ENCODE measurements around the gene SCGB2B2.
"Not testable (repeated sequence)": the region's sequence is repeated elsewhere in the genome, so short reads cannot be mapped to it uniquely, and the experiment has no call there.

Gene SCGB2B2

DNA sequence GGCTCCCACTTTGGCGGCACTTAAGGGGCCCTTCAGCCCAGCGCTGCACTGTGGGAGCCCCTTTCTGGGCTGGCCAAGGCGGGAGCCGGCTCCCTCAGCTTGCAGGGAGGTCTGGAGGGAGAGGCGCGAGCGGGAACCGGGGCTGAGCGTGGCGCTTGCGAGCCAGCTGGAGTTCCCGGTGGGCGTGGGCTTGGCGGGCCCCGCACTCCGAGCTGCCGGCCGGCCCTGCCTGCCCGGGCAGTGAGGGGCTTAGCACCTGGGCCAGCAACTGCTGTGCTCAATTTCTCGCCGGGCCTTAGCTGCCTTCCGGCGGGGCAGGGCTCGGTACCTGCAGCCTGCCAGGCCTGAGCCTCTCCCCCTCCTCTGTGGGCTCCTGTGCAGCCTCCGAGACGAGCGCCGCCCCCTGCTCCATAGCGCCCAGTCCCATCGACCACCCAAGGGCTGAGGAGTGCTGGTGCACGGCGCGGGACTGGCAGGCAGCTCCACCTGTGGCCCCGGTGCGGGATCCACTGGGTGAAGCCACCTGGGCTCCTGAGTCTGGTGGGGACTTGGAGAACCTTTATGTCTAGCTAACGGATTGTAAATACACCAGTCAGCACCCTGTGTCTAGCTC is 8.8 kb downstream of the SCGB2B2 start:
- not testable (repeated sequence) for DNase-seq

GRCh38 chr19:34667349-34668076 is 9.4 kb downstream of the SCGB2B2 start:
- DNase-seq = no peak

DNA sequence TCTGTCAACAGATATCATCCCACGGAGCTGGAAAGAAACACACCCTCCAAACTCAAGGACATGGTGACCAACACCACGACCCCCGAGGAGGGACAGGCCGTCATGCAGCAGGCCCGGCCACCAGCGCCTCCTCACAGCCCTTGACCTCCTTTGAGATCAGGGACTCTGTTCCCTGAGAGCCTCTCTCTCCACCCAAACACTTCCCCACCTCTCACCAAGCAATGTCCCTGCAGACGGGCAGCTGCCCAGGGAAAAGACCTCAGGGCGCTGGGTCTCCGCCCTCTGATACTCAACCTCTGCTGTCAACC is 10.0 kb downstream of the SCGB2B2 start:
- no peak for DNase-seq

GRCh38 chr19:34666200-34666957 is 10.6 kb downstream of the SCGB2B2 start:
- no peak for DNase-seq

DNA sequence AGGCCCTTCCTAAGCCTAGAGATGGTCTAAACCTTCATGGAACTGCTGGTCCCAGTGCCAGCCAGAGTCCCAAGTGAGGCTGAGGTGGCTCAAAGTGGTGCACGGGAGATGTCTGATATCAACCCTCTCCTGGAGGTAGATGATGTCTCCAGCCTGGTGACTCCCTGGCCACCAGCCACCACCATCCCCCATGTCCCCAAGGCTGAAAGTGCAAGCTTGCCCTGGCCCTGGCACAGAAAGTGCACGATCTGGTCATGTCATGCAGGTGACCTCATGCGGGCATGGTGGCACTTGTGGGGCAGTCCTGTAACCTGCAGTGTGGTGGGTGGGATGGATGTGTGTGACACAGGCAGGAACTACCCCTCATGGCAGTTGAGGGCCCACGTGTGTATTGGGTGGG is 11.7 kb downstream of the SCGB2B2 start:
- not testable (repeated sequence) for DNase-seq

DNA sequence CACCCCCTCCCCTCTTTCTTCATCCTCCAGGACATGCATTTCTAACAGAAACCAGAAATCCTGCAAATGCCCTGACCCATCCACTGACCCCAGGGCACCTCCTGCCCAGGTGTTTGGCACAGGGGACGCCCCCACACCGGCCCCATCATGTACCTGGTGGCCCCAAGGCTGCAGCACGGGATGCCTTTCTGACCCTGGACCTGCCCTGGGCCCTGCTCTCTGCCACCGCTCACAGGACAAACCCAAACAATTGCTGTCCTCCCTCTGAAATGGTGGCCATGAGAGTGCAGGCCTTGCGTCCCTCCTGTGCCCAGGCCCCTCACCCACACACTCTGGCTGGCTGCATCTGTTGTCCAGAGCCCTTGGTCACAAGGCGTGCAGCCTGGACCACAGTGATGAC is 12.1 kb downstream of the SCGB2B2 start:
- DNase-seq = no peak

- DNase-seq = no peak
These were observed 12.8 kb downstream of the SCGB2B2 start for GRCh38 chr19:34664168-34664567.

- DNase-seq = peak in 1 of 2 donors; percentile 13
These were observed 14.0 kb downstream of the SCGB2B2 start for GRCh38 chr19:34662919-34663318.

DNA sequence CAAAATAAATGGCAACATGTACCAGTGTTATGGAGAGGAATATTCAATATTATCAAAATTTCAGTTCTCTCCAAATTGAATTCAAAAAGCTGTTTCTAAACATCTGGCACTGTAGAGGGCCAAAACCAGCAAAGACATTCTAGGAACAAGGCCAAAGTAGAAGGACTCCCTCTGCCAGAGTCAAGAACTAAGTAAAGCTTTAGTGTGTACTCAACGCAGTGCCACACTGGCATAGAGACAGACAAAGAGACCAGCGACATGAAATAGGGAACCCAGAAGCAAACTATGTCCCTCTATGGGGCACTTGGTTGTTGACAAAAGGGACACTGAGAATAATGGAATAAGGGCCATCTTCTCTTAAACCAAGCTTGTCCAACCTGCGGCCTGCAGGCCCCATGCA is 15.6 kb downstream of the SCGB2B2 start:
- no peak for DNase-seq

DNA sequence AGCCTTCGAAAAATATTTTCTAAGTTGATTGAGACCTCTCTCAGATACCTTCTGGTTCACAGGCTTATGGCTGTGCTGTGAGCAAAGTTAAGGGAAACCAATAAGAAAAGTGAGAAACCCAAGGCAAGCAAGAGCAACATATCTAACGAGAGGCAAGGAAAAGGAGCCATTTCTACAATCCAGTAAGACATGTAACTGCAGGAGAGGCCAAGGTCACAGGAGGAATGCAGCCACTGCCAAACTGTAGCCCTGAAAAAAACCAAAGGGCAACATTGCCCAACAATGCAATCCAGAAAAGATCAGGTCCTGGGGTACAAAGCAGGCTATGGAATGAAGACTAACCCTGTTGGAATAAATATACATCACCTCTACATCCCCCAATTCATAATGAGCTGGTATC is 21.3 kb downstream of the SCGB2B2 start:
- no peak for DNase-seq

- DNase-seq = no peak
These were observed 22.2 kb downstream of the SCGB2B2 start for GRCh38 chr19:34654796-34655195.

- no peak for DNase-seq
These were observed 25.2 kb downstream of the SCGB2B2 start for GRCh38 chr19:34651747-34652146.

- DNase-seq = no peak
These were observed 26.9 kb downstream of the SCGB2B2 start for GRCh38 chr19:34649886-34650543.

DNA sequence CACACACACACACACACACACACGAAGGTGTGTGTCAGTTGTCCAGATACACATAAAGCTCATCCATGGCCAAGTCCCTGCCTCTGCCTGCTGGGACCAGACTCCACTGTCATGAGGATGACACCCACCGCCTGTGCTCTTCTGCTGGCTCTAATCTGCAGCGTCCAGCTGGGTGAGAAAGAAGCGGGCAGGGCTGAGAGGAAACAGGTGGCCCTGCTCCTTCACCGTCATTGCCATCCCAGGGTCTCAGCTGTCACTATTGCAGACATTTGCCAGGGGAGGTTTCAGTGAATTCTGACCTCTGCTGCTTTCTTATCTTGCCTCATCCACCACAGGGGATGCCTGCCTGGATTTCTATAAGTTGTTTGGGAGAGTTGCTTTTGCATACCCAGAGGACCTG is 31.4 kb downstream of the SCGB2B2 start:
- DNase-seq = no peak

DNA sequence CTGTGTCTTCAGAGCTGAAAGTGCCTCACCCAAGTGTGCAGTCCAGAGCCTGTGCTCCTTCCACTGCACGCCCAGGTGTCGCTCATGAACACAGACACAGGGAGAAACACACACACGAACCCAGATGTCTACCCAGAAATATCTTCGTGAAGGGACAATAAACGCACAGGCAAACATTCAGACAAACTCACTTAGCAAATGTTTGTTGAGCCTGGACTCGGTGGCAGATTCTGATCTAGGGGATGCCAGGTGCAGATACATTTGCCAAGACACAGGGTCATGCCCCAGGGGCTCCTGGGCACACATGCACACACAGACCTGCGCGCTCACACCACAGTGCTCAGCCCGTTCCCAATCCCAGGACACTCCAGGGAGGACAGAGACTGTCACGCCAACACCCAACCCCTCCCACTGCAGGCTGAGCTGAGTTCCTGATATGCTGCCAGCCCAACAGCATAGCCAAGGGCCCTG is 31.9 kb downstream of the SCGB2B2 start:
- no peak for DNase-seq

DNA sequence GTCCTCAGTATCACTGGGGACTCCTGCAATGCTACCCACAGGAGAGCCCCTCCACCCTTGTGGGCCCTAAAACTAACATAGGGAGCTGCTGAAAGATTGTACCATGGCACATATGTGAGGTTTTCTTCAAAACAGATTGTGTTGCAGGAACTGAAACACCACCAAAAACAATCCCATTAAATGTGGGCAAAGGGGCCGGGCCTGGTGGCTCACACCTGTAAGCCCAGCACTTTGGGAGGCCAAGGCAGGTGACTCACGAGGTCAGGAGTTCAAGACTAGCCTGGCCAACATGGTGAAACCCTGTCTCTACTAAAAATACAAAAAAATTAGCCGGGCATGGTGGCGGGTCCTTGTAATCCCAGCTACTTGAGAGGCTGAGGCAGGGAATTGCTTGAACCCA is 34.7 kb downstream of the SCGB2B2 start:
- DNase-seq = no peak

DNA sequence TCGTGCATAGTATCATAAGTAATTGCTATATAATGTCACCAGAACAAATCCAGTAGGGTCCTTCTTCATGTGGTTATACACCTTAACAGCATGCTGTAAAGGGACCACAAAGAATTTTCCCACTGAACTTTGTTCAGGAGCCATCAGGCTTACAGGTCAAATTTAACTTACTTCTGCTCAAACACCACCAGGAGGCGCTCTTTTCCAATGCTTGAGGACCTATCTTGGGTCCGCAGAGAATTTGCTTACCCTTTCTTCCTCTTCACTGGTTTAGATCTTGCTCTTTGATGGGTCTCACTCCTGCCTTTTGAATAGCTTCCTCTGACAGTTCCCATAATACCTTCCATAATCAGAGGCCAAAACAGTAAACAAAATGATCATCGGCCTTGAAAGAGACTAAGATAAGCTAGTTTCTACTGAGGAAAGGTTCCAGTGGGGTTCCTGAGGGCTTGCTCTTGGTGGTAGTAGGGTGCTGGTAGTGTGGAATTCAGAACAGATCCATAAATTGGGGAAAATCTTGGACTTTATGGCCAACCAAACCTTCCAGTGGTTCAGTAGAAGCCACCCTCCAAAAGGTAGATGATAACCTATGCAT is 37.4 kb downstream of the SCGB2B2 start:
- DNase-seq = peak; percentile 59 to 63

DNA sequence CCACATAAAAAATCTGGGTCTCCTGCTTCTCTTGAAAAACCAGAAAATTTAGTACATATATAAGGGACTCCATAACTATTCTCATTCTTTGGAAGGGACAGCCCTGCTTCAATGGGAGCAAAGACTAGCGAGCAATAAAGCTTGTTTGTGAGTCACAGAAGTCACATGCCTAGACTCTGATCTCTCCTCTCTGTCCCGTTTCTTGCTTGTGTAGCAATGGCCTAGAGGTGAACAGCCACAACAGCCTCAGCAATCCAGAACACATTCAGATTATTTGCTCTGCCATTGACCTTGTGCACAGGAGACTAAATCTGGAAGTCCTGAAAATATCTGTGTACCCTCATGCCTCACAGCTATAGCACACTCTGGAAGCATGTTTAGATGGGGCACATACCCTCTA is 43.2 kb downstream of the SCGB2B2 start:
- DNase-seq = no peak

Measured in stimulated activated CD4-positive, alpha-beta T cell treated with anti-CD3 and anti-CD28 coated beads, Interleukin-2, amount 100 ng/mL, for 48 hours (primary cell).